PC-9 (cell line): Measurements from ENCODE around the gene PTPN23.

ENCODE experiments used
- CTCF ChIP-seq: fragments of 200-600 bp; sonication (generic); conservative IDR thresholded peaks from 2 replicates; pipeline ENCODE4 v1.6.1; 2017; ENCODE audit warnings: mixed run types, antibody characterized with exemption, mild to moderate bottlenecking, moderate library complexity
- EZH2 ChIP-seq: fragments of 200-600 bp; sonication (generic); IDR thresholded peaks from 2 replicates; pipeline ENCODE4 v1.8.0; 2017; ENCODE audit warnings: antibody characterized with exemption, low read depth

DNA sequence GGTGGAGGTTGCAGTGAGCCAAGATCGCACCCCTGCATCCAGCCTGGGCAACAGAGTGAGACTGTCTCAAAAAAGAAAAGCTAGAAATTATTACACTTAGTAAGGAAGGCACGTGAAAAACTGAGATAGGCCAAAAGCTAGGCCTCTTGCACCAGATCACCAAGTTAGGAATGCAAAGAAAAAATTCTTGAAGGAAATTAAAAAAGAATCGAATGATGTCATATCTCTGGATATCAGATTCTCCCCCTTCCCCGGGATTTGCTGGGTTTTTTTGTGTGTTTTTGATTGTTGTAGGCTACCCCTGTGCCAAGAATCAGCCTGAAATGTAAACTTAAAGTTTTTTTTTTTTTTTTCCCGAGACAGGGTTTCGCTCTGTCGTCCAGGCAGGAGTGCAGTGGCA lies 17.4 kb downstream of the PTPN23 start:
- TF ChIP-seq CTCF = no peak
- TF ChIP-seq EZH2 = no peak
